Measurements from ENCODE around the gene SLC26A2.

The SLC26A2 gene

GRCh38 chr5:150034662-150035061, 74.1 kb downstream of the SLC26A2 start:
- no peak overlapping the region for H3K4me3 ChIP-seq (ENCODE audit: low read length in 2 of 2)
- H3K27ac ChIP-seq (ENCODE audit: low read depth in 2 of 2, low read length in 2 of 2) = no peak overlapping the region
- H3K9me3 ChIP-seq (ENCODE audit: control insufficient read depth in 2 of 2, low read length in 2 of 2) = no peaks in the 10 kb centered on the region
- H3K27me3 ChIP-seq (ENCODE audit: control insufficient read depth in 2 of 2, insufficient read depth in 2 of 2, low read length in 2 of 2) = no peaks in the 10 kb centered on the region
- no peak overlapping the region for H3K9ac ChIP-seq (ENCODE audit: low read depth in 1 of 2, low read length in 2 of 2)
- no peaks in the 10 kb centered on the region for H3K4me1 ChIP-seq (ENCODE audit: control insufficient read depth in 2 of 2, insufficient read depth in 2 of 2, low read length in 2 of 2)
- H3K36me3 ChIP-seq (ENCODE audit: control insufficient read depth in 2 of 2, insufficient read depth in 2 of 2, low read length in 2 of 2) = peaks cover 82 to 86% of the 10 kb centered on the region in 2 donors

GRCh38 chr5:150035139-150035895, 74.8 kb downstream of the SLC26A2 start:
- no peaks in the 10 kb centered on the region for H3K4me1 ChIP-seq (ENCODE audit: control insufficient read depth in 2 of 2, insufficient read depth in 2 of 2, low read length in 2 of 2)
- no peaks in the 10 kb centered on the region for H3K27me3 ChIP-seq (ENCODE audit: control insufficient read depth in 2 of 2, insufficient read depth in 2 of 2, low read length in 2 of 2)
- no peak overlapping the region for H3K27ac ChIP-seq (ENCODE audit: low read depth in 2 of 2, low read length in 2 of 2)
- H3K9ac ChIP-seq (ENCODE audit: low read depth in 1 of 2, low read length in 2 of 2) = no peak overlapping the region
- H3K36me3 ChIP-seq (ENCODE audit: control insufficient read depth in 2 of 2, insufficient read depth in 2 of 2, low read length in 2 of 2) = peaks cover 81 to 86% of the 10 kb centered on the region in 2 donors
- H3K4me3 ChIP-seq (ENCODE audit: low read length in 2 of 2) = no peak overlapping the region
- H3K9me3 ChIP-seq (ENCODE audit: control insufficient read depth in 2 of 2, low read length in 2 of 2) = no peaks in the 10 kb centered on the region

GRCh38 chr5:150036513-150036912, 76.0 kb downstream of the SLC26A2 start:
- H3K4me3 ChIP-seq (ENCODE audit: low read length in 2 of 2) = no peak overlapping the region
- no peaks in the 10 kb centered on the region for H3K4me1 ChIP-seq (ENCODE audit: control insufficient read depth in 2 of 2, insufficient read depth in 2 of 2, low read length in 2 of 2)
- no peaks in the 10 kb centered on the region for H3K27me3 ChIP-seq (ENCODE audit: control insufficient read depth in 2 of 2, insufficient read depth in 2 of 2, low read length in 2 of 2)
- H3K36me3 ChIP-seq (ENCODE audit: control insufficient read depth in 2 of 2, insufficient read depth in 2 of 2, low read length in 2 of 2) = peaks cover 81 to 86% of the 10 kb centered on the region in 2 donors
- no peak overlapping the region for H3K9ac ChIP-seq (ENCODE audit: low read depth in 1 of 2, low read length in 2 of 2)
- no peaks in the 10 kb centered on the region for H3K9me3 ChIP-seq (ENCODE audit: control insufficient read depth in 2 of 2, low read length in 2 of 2)
- H3K27ac ChIP-seq (ENCODE audit: low read depth in 2 of 2, low read length in 2 of 2) = no peak overlapping the region

Measured in mucosa of rectum (tissue), 2 donors.